Neural progenitor cell (in vitro differentiated cells): Measurements from ENCODE around the gene ATAD2B. TPM values are rescaled to one million over a fixed set of nuclear protein-coding genes. Genes with fewer than 3 reads are reported as not detected.

Experiments
- DNase-seq: peaks from one replicate; pipeline ENCODE4 v3.0.0-alpha.2; 2016; ENCODE audit warnings: low spot score
- H2AFZ ChIP-seq: fragments of 200-600 bp; sonication (generic); replicated peaks from 2 replicates; pipeline ENCODE4 v1.6.1; 2016; ENCODE audit warnings: antibody characterized with exemption
- H3F3A ChIP-seq: fragments of 200-600 bp; sonication (generic); 2 replicates; pipeline ENCODE4 v1.6.1; 2016; ENCODE audit warnings: antibody characterized with exemption, low read depth
- H3K27ac ChIP-seq: fragments of 200-600 bp; sonication (generic); 2 replicates; pipeline ENCODE4 v1.5.1; 2016; ENCODE audit warnings: mild to moderate bottlenecking
- H3K27me3 ChIP-seq: fragments of 200-600 bp; sonication (generic); 2 replicates; pipeline ENCODE4 v1.6.1; 2016; ENCODE audit warnings: mild to moderate bottlenecking, moderate library complexity
- H3K36me3 ChIP-seq: fragments of 200-600 bp; sonication (generic); 2 replicates; pipeline ENCODE4 v1.5.1; 2016
- H3K4me1 ChIP-seq: fragments of 200-600 bp; sonication (generic); 2 replicates; pipeline ENCODE4 v1.6.1; 2016; ENCODE audit warnings: mixed run types
- H3K4me2 ChIP-seq: fragments of 200-600 bp; sonication (generic); 2 replicates; pipeline ENCODE4 v1.6.1; 2016
- H3K4me3 ChIP-seq: fragments of 200-600 bp; sonication (generic); 2 replicates; pipeline ENCODE4 v1.5.1; 2016
- H3K79me2 ChIP-seq: fragments of 200-600 bp; sonication (generic); 2 replicates; pipeline ENCODE4 v1.6.1; 2016; ENCODE audit warnings: low read depth
- H3K9ac ChIP-seq: fragments of 200-600 bp; sonication (generic); 2 replicates; pipeline ENCODE4 v1.6.1; 2016
- H3K9me3 ChIP-seq: fragments of 200-600 bp; sonication (generic); 2 replicates; pipeline ENCODE4 v1.5.1; 2016; ENCODE audit warnings: low read depth
- H4K20me1 ChIP-seq: fragments of 200-600 bp; sonication (generic); 2 replicates; pipeline ENCODE4 v1.6.1; 2016; ENCODE audit warnings: low read depth
- H3K27ac Mint-ChIP-seq: 3 replicates; pipeline ENCODE4 v1.8.0; 2021; ENCODE audit warnings: mixed read lengths
- H3K27me3 Mint-ChIP-seq: 2 replicates; pipeline ENCODE4 v1.8.0; 2022; ENCODE audit warnings: low read depth, mild to moderate bottlenecking, inconsistent platforms, moderate library complexity, mixed read lengths; ENCODE audit not compliant: insufficient read depth
- H3K36me3 Mint-ChIP-seq: 3 replicates; pipeline ENCODE4 v1.8.0; 2021; ENCODE audit warnings: mixed read lengths
- H3K4me1 Mint-ChIP-seq: 3 replicates; pipeline ENCODE4 v1.8.0; 2021; ENCODE audit warnings: mixed read lengths
- H3K4me3 Mint-ChIP-seq: 3 replicates; pipeline ENCODE4 v1.8.0; 2021; ENCODE audit warnings: mild to moderate bottlenecking, moderate library complexity, mixed read lengths
- H3K9me3 Mint-ChIP-seq: 3 replicates; pipeline ENCODE4 v1.8.0; 2020; ENCODE audit warnings: mixed read lengths
- CTCF ChIP-seq: fragments of 200-600 bp; sonication (generic); IDR thresholded peaks from 2 replicates; pipeline ENCODE4 v1.5.1; 2017; ENCODE audit warnings: antibody characterized with exemption, mild to moderate bottlenecking
- EZH2 ChIP-seq: fragments of 200-600 bp; sonication (generic); IDR thresholded peaks from 2 replicates; pipeline ENCODE4 v1.6.1; 2017; ENCODE audit warnings: antibody characterized with exemption, mild to moderate bottlenecking, moderate library complexity
- EZH2phosphoT487 ChIP-seq: fragments of 200-600 bp; sonication (generic); IDR thresholded peaks from 2 replicates; pipeline ENCODE4 v1.6.1; 2017; ENCODE audit warnings: antibody characterized with exemption
- total RNA-seq: library from RNA; depleted of rRNA; stranded (reverse); fragments of >200 nt; gene quantifications from 2 replicates; pipeline ENCODE4 v1.2.3, GENCODE V29; 2015; ENCODE audit warnings: low replicate concordance

ATAD2B gene
- total RNA-seq, 1 donor from 2014 or later = 38.7 TPM

DNA sequence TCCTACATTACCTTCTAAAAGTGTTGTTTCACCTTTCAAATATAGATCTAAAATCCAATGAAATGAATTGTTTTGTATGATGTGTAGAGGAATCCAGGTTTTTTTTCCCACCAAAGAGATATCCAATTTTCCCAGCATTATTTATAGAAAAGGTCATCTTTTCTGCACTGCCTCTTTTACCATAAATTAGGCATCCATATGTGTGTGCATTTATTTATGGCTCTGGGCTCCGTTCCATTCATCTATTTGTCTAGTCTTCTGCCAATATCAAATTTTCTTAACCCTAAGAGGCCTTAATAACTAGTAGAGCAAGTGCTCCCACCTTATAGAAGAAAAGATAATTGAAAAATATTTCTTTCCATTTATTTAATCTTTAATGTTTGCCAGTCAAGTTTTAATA is 88.3 kb downstream of the ATAD2B start:
- H3K4me3 Mint-ChIP-seq = no peak overlapping the region
- peaks cover 21% of the 10 kb centered on the region for H3K9me3 Mint-ChIP-seq

DNA sequence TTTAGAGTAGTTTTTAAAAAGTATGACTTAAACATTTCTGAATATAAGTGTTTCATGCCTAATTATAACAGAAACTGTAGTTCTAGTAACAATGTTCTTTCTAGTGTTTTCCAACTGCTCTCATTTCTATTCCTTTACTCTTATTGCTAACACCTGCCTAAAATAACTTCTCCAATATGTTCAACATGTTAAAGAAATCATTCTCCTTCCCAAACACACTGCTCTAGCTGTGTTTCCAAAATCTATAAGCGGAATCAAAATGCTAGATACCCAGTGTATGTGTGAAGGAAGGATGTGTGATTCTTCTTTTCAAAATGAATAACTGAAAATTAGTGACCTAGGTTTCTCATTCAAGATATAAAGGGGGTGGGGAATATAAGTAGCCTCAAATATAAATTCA is 89.1 kb downstream of the ATAD2B start:
- H3K4me2 ChIP-seq = no peak overlapping the region
- no peak overlapping the region for H2AFZ ChIP-seq
- H3K9ac ChIP-seq = no peak overlapping the region
- peaks cover 40% of the 10 kb centered on the region for H3K36me3 Mint-ChIP-seq
- no peak overlapping the region for H3K4me3 Mint-ChIP-seq
- H3K27me3 ChIP-seq = no peaks in the 10 kb centered on the region
- no peaks in the 10 kb centered on the region for H3K9me3 ChIP-seq
- no peak overlapping the region for H3K27ac Mint-ChIP-seq
- peaks cover 2% of the 10 kb centered on the region for H3K27me3 Mint-ChIP-seq
- H3K4me1 ChIP-seq = peaks cover 3% of the 10 kb centered on the region
- no peaks in the 10 kb centered on the region for H3K4me1 Mint-ChIP-seq
- no peak overlapping the region for H3K4me3 ChIP-seq
- H3K79me2 ChIP-seq = peaks cover 4% of the 10 kb centered on the region
- no peaks in the 10 kb centered on the region for H3F3A ChIP-seq
- no peaks in the 10 kb centered on the region for H4K20me1 ChIP-seq
- H3K9me3 Mint-ChIP-seq = peaks cover 16% of the 10 kb centered on the region
- no peak overlapping the region for H3K27ac ChIP-seq
- peaks cover 9% of the 10 kb centered on the region for H3K36me3 ChIP-seq
- DNase-seq = no peak
- TF ChIP-seq EZH2phosphoT487 = no peak
- no peak for TF ChIP-seq CTCF
- TF ChIP-seq EZH2 = no peak

More for the DNA sequence above, 88.3 kb downstream of the ATAD2B start:
- Histone ChIP-seq H3K27me3 (no peaks in the 10 kb centered on the region), H3K36me3 (peaks cover 9% of the 10 kb centered on the region), H3K4me3 (no peak overlapping the region), H3K27ac (no peak overlapping the region), H3K9ac (no peak overlapping the region), H3F3A (no peaks in the 10 kb centered on the region), H3K9me3 (no peaks in the 10 kb centered on the region), H4K20me1 (no peaks in the 10 kb centered on the region), H2AFZ (no peak overlapping the region), H3K4me1 (peaks cover 6% of the 10 kb centered on the region), H3K79me2 (peaks cover 6% of the 10 kb centered on the region), H3K4me2 (no peak overlapping the region)
- no peaks in the 10 kb centered on the region for H3K4me1 Mint-ChIP-seq
- DNase-seq = no peak
- H3K27me3 Mint-ChIP-seq = peaks cover 2% of the 10 kb centered on the region
- H3K36me3 Mint-ChIP-seq = peaks cover 44% of the 10 kb centered on the region
- TF ChIP-seq EZH2 = no peak
- TF ChIP-seq EZH2phosphoT487 = no peak
- TF ChIP-seq CTCF = no peak
- H3K27ac Mint-ChIP-seq = no peak overlapping the region

DNA sequence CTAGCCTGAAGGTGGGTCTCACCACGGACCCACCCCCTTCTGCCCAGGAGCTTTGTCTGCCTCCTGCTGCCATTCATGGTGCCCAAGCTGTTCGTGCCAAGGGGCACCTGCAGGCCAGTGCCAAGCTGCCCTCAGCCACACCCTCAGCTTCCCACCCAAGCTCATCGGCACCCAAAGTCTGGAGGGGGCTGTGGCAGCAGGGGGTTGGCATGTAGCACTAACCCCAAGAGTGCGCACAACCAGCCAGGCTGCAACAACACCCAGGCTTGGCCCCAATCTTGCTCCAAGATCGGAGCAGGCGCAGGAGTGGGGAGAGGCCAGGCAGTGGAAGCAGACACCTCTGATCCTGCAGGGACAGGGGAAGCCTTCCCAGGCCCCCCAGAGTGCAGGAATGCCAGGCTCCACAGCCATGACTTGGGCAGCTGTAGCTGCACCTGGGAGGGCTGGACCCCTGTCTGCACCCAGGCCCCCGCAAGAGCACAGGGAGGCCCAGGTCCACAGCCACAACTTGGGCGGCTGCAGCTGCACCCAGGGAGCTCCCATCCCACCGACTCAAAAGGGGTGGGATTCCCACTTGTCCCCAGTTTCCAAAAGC is 89.9 kb downstream of the ATAD2B start:
- Histone ChIP-seq H3K9me3 (no peaks in the 10 kb centered on the region), H3K4me1 (no peaks in the 10 kb centered on the region), H3F3A (no peaks in the 10 kb centered on the region), H3K79me2 (no peaks in the 10 kb centered on the region), H4K20me1 (no peaks in the 10 kb centered on the region), H3K4me3 (no peak overlapping the region), H2AFZ (no peak overlapping the region), H3K27me3 (no peaks in the 10 kb centered on the region), H3K9ac (no peak overlapping the region), H3K4me2 (no peak overlapping the region), H3K36me3 (peaks cover 9% of the 10 kb centered on the region), H3K27ac (no peak overlapping the region)
- Mint-ChIP-seq H3K36me3 (peaks cover 35% of the 10 kb centered on the region), H3K27me3 (peaks cover 2% of the 10 kb centered on the region), H3K4me3 (no peak overlapping the region), H3K4me1 (no peaks in the 10 kb centered on the region), H3K9me3 (peaks cover 16% of the 10 kb centered on the region), H3K27ac (no peak overlapping the region)
- DNase-seq = no peak
- TF ChIP-seq CTCF (no peak), EZH2 (no peak), EZH2phosphoT487 (no peak)
